MCF 10A (cell line): ENCODE results near the gene PRSS16. TPM values are rescaled to one million over a fixed set of nuclear protein-coding genes. Genes with fewer than 3 reads are reported as not detected.
"Not testable (repeated sequence)": the region's sequence is repeated elsewhere in the genome, so short reads cannot be mapped to it uniquely, and the experiment has no call there.

Experiments used
- BruUV-seq: library from RNA; stranded (reverse); fragments of 400-500 nt; replicated peaks from 2 replicates; lab custom pipeline; 2021; lab: Mats Ljungman, UMichigan
- CTCF ChIA-PET: fragments of 300-600 bp; sonication (Branson Sonifier 250); formaldehyde crosslinking; extraction: SDS; loops from one replicate; lab custom pipeline; 2021; ENCODE audit warnings: antibody characterized with exemption, inconsistent platforms; lab: Yijun Ruan, JAX
- POLR2A ChIA-PET: fragments of 300-600, 350-650 bp; sonication (Branson Sonifier 250); formaldehyde crosslinking; extraction: SDS; loops from one replicate; lab custom pipeline; 2020; ENCODE audit warnings: antibody characterized with exemption, inconsistent platforms; lab: Yijun Ruan, JAX
- DNase-seq: peaks from one replicate; pipeline ENCODE4 v3.0.0-alpha.2; 2018; ENCODE audit not compliant: unreplicated experiment
- H3K27ac Mint-ChIP-seq: one replicate; pipeline ENCODE4 v1.8.0; 2022; ENCODE audit warnings: mild to moderate bottlenecking, low read depth, mixed read lengths; ENCODE audit not compliant: unreplicated experiment
- H3K27me3 Mint-ChIP-seq: one replicate; pipeline ENCODE4 v1.8.0; 2022; ENCODE audit warnings: mixed read lengths; ENCODE audit not compliant: insufficient read depth, unreplicated experiment
- H3K36me3 Mint-ChIP-seq: one replicate; pipeline ENCODE4 v1.8.0; 2022; ENCODE audit warnings: mild to moderate bottlenecking, moderate library complexity, mixed read lengths; ENCODE audit not compliant: insufficient read depth, unreplicated experiment
- H3K4me1 Mint-ChIP-seq: one replicate; pipeline ENCODE4 v1.8.0; 2022; ENCODE audit warnings: mixed read lengths; ENCODE audit not compliant: insufficient read depth, unreplicated experiment
- H3K4me3 Mint-ChIP-seq: one replicate; pipeline ENCODE4 v1.8.0; 2022; ENCODE audit warnings: mild to moderate bottlenecking, moderate library complexity, mixed read lengths; ENCODE audit not compliant: unreplicated experiment
- H3K9me3 Mint-ChIP-seq: one replicate; pipeline ENCODE4 v1.8.0; 2022; ENCODE audit warnings: mixed read lengths; ENCODE audit not compliant: unreplicated experiment
- CTCF ChIP-seq: fragments of 200-600 bp; IDR thresholded peaks from one replicate; pipeline ENCODE4 v1.8.0; 2022; ENCODE audit warnings: antibody characterized with exemption, mild to moderate bottlenecking; ENCODE audit not compliant: unreplicated experiment
- intact Hi-C: fragments of 100-400 bp; cut with micrococcal nuclease; formaldehyde crosslinking; loops from 2 replicates; pipeline ENCODE4 v1.14.1; 2022
- total RNA-seq: library from RNA; stranded (reverse); gene quantifications from 2 replicates; pipeline ENCODE4 v1.2.3, GENCODE V29; 2022

The PRSS16 gene
- total RNA-seq, 1 experiment from 2014 or later, result 22.8 TPM

GRCh38 chr6:27208042-27208441 lies 39.5 kb upstream of the PRSS16 start:
- no peak overlapping the region for H3K27ac Mint-ChIP-seq
- no peaks in the 10 kb centered on the region for H3K4me1 Mint-ChIP-seq
- BruUV-seq, result no TSS peak
- no peaks in the 10 kb centered on the region for H3K36me3 Mint-ChIP-seq
- H3K4me3 Mint-ChIP-seq, result no peak overlapping the region
- H3K27me3 Mint-ChIP-seq, result no peaks in the 10 kb centered on the region
- no peaks in the 10 kb centered on the region for H3K9me3 Mint-ChIP-seq
- intact Hi-C loops, result no loop called here
- TF ChIP-seq CTCF, result no peak
- ChIA-PET POLR2A (no interaction called here), CTCF (no interaction called here)
- DNase-seq, result no peak

- Mint-ChIP-seq H3K27me3 (no peaks in the 10 kb centered on the region), H3K4me1 (no peaks in the 10 kb centered on the region), H3K27ac (no peak overlapping the region), H3K36me3 (no peaks in the 10 kb centered on the region), H3K4me3 (no peak overlapping the region), H3K9me3 (no peaks in the 10 kb centered on the region)
- no peak for DNase-seq
- BruUV-seq, result no TSS peak
- intact Hi-C loops, result no loop called here
- ChIA-PET CTCF (interaction anchor here (0.6 kb wide), 1 partner anchor 50 kb away, joined by 4 read pairs; no protein-coding TSS in a partner anchor), POLR2A (interaction anchor here (1.2 kb wide), 1 partner anchor 42 kb away, joined by 3 read pairs; no protein-coding TSS in a partner anchor)
- no peak for TF ChIP-seq CTCF
These were observed 38.3 kb upstream of the PRSS16 start for GRCh38 chr6:27209196-27209595.

GRCh38 chr6:27209659-27210269 lies 37.7 kb upstream of the PRSS16 start:
- POLR2A ChIA-PET, result interaction anchor here (1.2 kb wide), 1 partner anchor 41 kb away, joined by 3 read pairs; no protein-coding TSS in a partner anchor
- no peaks in the 10 kb centered on the region for H3K9me3 Mint-ChIP-seq
- no peak for TF ChIP-seq CTCF
- no TSS peak for BruUV-seq
- no peak overlapping the region for H3K27ac Mint-ChIP-seq
- CTCF ChIA-PET, result interaction anchor here (0.6 kb wide), 1 partner anchor 980 kb away, joined by 3 read pairs; no protein-coding TSS in a partner anchor
- intact Hi-C loops, result loop anchor here (10.0 kb wide), 1 partner anchor 545 kb away; no protein-coding TSS in a partner anchor
- H3K36me3 Mint-ChIP-seq, result peaks cover 2% of the 10 kb centered on the region
- H3K4me1 Mint-ChIP-seq, result no peaks in the 10 kb centered on the region
- H3K4me3 Mint-ChIP-seq, result no peak overlapping the region
- no peaks in the 10 kb centered on the region for H3K27me3 Mint-ChIP-seq
- DNase-seq, result no peak

GRCh38 chr6:27213091-27213517 lies 34.4 kb upstream of the PRSS16 start:
- peak; percentile 51 for DNase-seq
- H3K4me3 Mint-ChIP-seq, result peak overlapping the region; percentile 88
- BruUV-seq, result not testable (repeated sequence)

More at GRCh38 chr6:27213091-27213517, 34.4 kb upstream of the PRSS16 start:
- H3K9me3 Mint-ChIP-seq, H3K4me1 Mint-ChIP-seq, CTCF ChIA-PET, H3K27ac Mint-ChIP-seq, H3K36me3 Mint-ChIP-seq, H3K27me3 Mint-ChIP-seq: not testable (repeated sequence)
- POLR2A ChIA-PET, result interaction anchor here (0.6 to 1.1 kb wide), 4 partner anchors 10 to 588 kb away, joined by 3 to 4 read pairs (median 3); no protein-coding TSS in a partner anchor
- intact Hi-C loops, result loop anchor here (1.0 to 10.0 kb wide), 2 partner anchors 36 to 542 kb away; no protein-coding TSS in a partner anchor
- TF ChIP-seq CTCF, result peak; percentile 16
